ENCODE measurements around the gene NCCRP1.

NCCRP1 gene

DNA sequence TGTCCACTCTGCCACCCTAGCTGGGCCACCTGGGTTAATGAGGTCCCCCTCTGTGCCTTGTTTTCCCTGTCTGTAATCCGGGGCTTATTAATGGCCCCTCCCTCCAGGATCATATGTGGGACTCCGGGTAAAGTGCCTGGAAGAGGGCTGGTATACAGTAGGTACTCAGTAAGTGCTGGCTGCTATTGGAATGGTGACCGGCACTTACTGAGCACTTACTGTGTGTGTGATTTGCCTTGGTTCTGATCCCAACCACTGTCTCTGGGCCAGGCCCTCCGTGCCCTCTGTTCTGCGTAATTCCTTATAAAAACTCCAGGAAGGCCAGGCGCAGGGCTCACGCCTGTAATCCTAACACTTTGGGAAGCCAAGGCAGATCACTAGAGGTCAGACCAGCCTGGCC lies 30.9 kb upstream of the NCCRP1 start:
- DNase-seq = no peak

DNA sequence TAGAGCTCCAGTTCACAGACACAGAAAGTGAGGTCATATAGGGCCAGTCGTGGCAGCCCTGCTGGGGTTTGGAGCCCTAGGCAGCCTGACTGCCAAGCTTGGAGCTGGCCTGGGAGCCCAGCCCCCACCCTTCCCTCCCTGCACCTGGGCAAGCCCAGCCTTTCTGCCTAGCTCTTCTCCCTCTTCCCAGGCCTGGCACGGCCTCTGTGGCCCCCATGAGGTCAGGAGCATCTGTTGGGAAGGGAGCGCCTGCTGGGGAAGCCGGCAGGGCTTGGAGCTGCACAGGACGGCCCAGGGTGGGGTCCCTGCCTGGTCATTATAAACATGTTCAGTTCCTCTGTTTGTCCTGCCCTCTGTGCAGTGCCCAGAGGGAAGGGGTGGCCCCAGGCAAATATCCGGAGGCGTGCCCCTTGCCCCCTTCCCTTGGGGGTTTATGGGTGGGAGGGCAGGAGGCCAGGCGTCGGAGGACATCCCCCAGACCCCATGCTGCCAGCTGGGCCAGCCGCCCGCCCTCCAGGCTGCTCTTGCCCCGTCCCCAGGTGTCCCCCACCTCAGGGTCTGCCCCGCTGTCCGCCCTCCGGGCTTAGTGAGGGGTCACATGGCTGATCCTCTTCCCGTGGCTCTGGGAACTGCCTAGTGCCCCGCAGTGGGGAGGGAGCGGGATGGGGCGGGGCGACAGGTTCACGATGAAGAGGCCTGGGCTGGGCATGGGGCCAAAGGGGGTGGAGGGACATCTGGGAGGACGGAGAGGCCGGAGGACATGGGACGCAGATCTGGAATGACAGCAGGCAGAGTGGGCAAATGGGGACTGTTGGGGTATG lies 30.0 kb upstream of the NCCRP1 start:
- DNase-seq = no peak

- no peak for DNase-seq
Measured at GRCh38 chr19:39167461-39168257, 29.1 kb upstream of the NCCRP1 start.

- no peak for DNase-seq
Measured at GRCh38 chr19:39168258-39169142, 28.3 kb upstream of the NCCRP1 start.

DNA sequence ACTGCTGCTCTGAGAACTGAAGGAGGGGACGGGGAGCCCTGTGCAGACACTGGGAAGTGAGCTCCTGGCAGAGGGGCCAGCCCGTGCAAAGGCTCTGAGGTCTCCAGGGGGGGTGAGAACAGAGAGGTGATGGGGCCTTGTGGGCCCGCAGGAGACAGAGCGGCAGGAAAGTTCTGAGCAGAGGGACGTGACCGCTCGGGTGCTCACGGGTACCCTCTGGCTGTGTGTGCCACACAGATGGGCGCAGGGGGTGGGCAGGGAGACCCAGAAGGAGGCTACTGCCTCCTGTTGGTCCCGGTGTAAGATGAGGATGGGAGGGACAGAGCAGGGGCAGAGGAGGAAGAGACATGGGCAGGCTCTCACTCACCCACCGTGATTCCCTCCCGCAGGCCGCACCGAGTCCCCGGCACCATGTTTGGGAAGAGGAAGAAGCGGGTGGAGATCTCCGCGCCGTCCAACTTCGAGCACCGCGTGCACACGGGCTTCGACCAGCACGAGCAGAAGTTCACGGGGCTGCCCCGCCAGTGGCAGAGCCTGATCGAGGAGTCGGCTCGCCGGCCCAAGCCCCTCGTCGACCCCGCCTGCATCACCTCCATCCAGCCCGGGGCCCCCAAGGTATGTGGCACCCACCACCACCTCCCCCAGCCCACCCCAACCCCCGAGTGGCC lies 27.5 kb upstream of the NCCRP1 start:
- DNase-seq = no peak

GRCh38 chr19:39170386-39171231 lies 26.2 kb upstream of the NCCRP1 start:
- no peak for DNase-seq

DNA sequence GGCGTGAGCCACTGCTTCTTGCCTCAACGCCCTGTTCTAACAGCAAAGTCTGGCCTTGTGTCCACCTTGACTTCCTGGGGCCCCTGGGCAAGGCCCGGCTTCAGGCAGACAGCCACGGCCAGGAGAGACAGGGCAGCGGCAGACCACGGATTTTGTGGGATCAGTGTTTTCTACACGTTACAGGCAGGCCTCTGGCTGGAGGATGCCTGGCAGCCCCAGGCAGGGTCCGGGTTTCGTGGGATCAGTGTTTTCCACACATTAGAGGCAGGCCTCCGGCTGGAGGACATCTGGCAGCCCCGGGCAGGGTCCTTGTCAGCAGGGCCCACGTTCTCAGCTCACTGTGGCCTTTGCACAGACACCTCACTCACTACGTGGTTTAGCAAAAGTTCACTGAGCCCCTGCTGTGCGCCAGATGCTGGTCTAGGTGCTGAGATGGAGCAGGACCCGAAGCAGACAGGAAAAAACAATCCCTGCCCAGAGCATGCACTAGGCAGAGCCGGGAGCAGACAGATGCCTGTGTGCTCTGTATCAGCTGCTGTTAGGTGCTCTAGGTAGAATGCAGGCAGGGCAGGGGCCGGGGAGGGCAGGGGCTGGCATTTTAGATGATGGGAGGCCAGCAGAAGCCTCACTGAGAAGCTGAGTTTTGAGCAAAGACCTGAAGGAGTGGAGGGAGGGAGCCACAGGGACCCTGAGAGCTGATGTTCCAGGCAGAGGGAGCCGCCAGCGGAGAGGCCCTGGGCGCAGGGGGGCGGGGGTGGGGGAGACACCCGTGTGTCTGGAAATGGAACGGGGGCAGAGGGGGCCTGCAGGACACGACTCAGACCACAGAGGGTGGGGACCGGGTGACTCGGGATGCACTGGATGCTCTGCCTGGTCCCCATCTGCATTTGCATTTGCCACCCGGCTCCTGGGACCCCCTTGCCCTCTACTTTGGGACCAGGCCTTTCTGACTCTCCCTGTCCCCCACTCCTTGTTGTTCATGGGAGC lies 25.0 kb upstream of the NCCRP1 start:
- DNase-seq = no peak

DNA sequence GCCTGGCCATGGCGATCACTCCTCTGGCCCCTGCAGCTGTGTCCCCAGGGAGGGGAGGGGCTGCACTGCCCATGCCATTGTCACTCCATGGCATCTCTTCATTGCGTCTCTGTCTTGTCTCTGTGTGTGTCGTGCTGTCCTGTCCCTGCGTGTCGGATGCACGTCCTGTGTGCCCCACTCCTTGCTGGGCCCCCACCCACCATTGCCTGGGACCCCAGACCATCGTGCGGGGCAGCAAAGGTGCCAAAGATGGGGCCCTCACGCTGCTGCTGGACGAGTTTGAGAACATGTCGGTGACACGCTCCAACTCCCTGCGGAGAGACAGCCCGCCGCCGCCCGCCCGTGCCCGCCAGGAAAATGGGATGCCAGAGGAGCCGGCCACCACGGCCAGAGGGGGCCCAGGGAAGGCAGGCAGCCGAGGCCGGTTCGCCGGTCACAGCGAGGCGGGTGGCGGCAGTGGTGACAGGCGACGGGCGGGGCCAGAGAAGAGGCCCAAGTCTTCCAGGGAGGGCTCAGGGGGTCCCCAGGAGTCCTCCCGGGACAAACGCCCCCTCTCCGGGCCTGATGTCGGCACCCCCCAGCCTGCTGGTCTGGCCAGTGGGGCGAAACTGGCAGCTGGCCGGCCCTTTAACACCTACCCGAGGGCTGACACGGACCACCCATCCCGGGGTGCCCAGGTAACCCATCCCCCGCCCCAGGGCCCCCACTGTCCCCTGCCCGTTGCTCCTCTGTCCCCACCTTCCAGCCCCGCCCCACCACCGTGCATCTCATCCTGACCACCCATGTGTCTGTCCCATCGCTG lies 23.9 kb upstream of the NCCRP1 start:
- no peak for DNase-seq

GRCh38 chr19:39173502-39173991 lies 23.2 kb upstream of the NCCRP1 start:
- no peak for DNase-seq

- DNase-seq = no peak
Measured at GRCh38 chr19:39174142-39174541, 22.6 kb upstream of the NCCRP1 start.

GRCh38 chr19:39174558-39175544 lies 21.9 kb upstream of the NCCRP1 start:
- no peak for DNase-seq

- DNase-seq = no peak
Measured at GRCh38 chr19:39175564-39175963, 21.2 kb upstream of the NCCRP1 start.

DNA sequence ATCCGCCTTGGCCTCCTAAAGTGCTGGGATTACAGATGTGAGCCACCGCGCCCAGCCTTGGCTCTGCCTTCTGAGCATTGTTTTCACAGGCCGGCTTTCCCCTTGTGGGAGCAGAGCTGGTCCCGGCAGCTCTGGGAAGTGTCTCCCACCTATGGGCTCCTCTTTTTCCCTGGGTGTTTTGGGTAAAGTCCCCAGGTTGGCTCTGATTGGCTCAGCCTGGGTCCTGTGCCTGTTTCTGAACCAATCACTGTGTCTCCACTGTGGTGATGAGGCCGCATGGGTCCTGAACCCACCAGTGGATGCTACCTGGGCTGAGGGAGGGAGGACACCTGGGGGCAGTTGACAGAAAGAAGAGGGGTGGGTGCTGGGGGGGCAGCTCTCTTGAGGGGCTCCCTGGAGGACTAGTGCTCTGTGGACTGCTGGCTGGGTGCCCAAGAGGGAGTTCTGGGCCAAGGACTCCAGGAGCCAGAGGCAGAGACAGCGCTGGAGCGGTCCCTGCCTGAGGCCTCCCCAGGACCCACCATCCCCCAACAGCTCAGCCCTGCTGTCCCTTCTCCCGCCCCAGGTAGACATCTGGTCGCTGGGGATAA lies 19.6 kb upstream of the NCCRP1 start:
- no peak for DNase-seq

DNA sequence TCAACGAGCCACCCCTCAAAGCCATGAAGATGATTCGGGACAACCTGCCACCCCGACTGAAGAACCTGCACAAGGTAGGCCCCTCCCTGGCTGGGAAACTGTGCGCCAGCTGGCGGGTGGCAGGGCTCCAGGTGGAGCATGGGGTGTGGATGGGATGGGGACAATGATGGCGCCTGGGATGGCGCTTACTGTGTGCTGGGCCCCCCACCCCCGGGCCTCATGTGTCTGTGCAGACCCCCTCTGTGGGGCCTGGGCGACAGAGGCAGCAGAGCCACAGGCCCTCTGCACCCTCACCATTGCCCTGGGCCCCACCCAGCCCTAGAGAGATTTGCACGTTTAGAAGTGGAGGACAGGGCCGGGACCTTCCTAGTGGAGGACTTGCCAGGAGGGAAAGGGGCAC lies 19.0 kb upstream of the NCCRP1 start:
- DNase-seq = no peak

DNA sequence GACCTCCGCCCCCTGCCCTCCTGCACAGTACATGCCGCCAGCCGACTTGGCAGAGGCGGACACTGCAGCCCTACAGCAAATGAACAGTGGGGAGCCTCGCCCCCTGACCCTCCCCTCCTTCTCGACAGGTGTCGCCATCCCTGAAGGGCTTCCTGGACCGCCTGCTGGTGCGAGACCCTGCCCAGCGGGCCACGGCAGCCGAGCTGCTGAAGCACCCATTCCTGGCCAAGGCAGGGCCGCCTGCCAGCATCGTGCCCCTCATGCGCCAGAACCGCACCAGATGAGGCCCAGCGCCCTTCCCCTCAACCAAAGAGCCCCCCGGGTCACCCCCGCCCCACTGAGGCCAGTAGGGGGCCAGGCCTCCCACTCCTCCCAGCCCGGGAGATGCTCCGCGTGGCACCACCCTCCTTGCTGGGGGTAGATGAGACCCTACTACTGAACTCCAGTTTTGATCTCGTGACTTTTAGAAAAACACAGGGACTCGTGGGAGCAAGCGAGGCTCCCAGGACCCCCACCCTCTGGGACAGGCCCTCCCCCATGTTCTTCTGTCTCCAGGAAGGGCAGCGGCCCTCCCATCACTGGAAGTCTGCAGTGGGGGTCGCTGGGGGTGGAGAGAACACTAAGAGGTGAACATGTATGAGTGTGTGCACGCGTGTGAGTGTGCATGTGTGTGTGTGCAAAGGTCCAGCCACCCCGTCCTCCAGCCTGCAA lies 18.3 kb upstream of the NCCRP1 start:
- DNase-seq = no peak

GRCh38 chr19:39179754-39180153 lies 17.0 kb upstream of the NCCRP1 start:
- no peak for DNase-seq

DNA sequence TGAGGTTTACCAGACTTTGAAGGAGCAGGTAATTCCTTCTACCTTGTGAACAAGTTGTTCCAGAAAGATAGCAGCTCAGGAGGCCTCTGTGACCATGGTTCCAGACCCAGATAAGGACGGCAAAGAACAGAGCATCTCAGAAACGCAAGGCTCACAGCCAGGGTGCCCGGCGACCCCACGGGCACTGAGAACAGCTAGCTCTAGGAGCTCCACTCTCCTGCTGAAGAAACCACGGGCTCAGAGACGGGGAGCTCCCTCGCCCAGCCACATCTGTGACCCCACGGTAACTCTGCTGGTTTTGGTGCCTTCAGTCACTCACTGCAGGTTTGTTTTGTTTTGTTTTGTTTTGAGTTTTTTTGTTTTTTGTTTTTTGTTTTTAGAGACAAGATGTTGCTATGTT lies 16.0 kb upstream of the NCCRP1 start:
- DNase-seq = no peak

All from NCI-H774 (cell line).